D721Med (cell line): ENCODE results near the gene ALKBH1.
"Not testable (repeated sequence)": the region's sequence is repeated elsewhere in the genome, so short reads cannot be mapped to it uniquely, and the experiment has no call there.

Experiments
- DNase-seq: peaks from one replicate; pipeline ENCODE4 v3.0.0; 2011; ENCODE audit warnings: low spot score; ENCODE audit not compliant: insufficient read length
- FAIRE-seq: peaks from 2 replicates; lab custom pipeline; 2011; peaks lifted over from hg19 to GRCh38; lab: Jason Lieb, UNC
- TF ChIP-seq, protein P1 (sequence below): IDR thresholded peaks from 2 replicates; pipeline ENCODE4 v1.5.1; 2012; ENCODE audit warnings: mild to moderate bottlenecking, control low read depth; ENCODE audit not compliant: insufficient read depth; ENCODE audit errors: missing control alignments

ALKBH1 gene

DNA sequence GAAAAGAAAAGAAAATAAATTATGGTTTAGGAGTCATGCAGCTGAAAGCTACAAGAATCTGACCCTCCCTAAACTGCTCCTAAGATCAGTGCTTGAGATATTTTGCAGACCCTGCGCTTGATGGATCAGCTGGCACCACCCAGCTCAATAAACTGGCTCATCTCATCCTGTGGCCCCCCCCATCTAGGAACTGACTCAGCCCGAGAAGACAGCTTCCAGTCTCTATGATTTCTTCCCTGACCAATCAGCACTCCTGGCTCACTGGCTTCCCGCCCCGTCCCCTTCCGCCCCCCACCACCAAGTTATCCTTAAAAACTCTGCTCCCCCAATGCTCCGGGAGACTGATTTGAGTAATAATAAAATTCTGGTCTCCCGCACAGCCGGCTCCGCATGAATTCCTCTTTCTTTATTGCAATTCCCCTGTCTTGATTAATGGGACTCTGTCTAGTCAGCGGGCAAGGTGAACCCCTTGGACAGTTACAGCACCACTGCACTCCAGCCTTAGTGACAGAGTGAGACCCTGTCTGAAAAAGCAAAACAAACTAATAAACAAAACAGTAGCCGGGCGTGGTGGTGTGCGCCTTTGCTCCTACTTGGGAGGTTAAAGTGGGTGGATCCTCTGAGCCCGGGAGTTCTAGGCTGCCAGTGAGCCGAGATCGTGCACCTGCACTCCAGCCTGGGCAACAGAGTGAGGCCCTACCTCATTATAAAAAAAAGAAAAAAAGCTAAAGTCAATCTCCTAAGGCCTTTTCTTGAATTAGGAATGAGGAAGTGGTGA lies 66.9 kb downstream of the ALKBH1 start:
- FAIRE-seq (no peak), DNase-seq (no peak)
- TF ChIP-seq, protein P1, sequence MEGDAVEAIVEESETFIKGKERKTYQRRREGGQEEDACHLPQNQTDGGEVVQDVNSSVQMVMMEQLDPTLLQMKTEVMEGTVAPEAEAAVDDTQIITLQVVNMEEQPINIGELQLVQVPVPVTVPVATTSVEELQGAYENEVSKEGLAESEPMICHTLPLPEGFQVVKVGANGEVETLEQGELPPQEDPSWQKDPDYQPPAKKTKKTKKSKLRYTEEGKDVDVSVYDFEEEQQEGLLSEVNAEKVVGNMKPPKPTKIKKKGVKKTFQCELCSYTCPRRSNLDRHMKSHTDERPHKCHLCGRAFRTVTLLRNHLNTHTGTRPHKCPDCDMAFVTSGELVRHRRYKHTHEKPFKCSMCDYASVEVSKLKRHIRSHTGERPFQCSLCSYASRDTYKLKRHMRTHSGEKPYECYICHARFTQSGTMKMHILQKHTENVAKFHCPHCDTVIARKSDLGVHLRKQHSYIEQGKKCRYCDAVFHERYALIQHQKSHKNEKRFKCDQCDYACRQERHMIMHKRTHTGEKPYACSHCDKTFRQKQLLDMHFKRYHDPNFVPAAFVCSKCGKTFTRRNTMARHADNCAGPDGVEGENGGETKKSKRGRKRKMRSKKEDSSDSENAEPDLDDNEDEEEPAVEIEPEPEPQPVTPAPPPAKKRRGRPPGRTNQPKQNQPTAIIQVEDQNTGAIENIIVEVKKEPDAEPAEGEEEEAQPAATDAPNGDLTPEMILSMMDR, result no peak

DNA sequence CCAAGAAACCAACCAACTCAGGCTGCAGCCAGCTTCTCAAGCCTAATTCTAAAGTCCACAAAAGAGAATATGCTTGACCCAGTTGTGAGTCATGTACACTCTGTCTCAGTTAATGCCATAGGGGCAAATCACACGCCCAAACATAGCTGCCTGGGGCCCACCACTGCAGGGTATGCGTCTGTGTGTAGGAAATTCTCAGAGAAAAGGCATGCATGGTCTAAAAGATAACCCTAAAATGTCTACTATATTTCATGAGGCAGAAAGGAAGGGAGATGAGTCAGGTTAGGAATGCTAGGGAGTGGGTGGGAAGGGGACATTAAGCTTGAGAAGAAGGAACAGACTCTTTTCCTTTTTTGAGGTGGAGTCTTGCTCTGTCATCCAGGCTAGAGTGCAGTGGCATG lies 69.1 kb downstream of the ALKBH1 start:
- DNase-seq (no peak), FAIRE-seq (no peak)
- TF ChIP-seq, protein P1, result no peak

DNA sequence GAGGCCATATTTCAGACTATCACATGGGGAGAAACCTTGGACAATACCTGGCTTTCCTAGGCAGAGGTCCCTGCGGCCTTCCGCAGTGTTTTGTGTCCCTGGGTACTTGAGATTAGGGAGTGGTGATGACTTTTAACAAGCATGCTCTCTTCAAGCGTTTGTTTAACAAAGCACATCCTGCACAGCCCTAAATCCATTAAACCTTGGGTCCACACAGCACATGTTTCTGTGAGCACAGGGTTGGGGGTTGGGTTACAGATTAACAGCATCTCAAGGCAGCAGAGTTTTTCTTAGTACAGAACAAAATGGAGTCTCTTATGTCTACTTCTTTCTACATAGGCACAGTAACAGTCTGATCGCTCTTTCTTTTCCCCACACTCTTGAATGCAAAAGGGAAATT lies 72.0 kb downstream of the ALKBH1 start:
- not testable (repeated sequence) for FAIRE-seq, DNase-seq

DNA sequence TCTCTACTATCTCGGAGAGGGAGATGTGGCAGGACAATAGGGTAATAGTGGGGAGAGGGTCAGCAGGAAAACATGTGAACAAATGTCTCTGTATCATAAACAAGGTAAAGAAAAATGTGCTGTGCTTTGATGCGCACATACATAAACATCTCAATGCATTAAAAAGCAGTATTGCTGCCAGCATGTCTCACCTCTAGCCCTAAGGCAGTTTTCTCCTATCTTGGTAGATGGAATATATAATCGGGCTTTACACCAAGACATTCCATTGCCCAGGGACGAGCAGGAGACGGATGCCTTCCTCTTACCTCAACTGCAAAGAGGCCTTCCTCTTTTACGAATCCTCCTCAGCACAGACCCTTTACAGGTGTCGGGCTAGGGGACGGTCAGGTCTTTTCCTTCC lies 72.4 kb downstream of the ALKBH1 start:
- not testable (repeated sequence) for DNase-seq, FAIRE-seq

DNA sequence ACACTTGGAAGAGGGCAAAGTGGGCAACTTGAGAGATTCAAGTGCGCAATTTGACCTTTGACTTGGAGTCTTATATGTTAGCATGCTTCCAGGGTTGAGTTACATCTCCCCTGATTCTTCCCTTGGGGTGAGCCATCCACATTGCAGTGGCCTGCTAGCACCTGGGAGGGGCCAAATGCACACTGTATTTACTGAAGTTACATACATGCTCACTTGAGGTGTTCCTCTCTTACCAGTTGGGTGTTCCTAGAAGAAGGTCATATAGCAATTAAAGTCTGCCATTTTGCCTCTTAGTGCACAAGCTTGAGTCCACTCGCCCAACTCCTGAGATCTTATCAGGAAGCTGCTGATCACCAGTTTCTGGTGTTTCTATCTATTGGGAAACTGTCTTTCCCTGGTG lies 77.7 kb downstream of the ALKBH1 start:
- TF ChIP-seq, protein P1, result no peak
- no peak for DNase-seq
- FAIRE-seq, result no peak

DNA sequence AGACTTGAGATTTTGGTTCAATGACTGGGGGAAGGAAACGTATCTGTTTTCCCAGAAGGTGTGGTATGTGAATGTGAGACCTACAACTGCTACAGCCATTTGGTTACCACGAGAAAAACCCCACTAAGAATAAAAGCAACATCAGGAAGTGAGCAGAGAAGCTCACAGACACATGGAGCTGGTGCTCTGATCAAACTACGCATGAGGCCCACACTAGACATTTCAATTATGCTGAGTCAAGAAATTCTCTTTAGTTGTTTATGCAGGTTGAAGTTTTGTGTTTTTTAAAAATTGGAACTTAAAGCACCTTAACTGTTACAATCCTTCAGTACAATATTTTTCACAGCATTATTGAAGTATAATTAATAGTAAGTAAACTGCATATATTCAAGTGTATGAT lies 82.5 kb downstream of the ALKBH1 start:
- DNase-seq (no peak), FAIRE-seq (peak; percentile 38)
- TF ChIP-seq, protein P1, result no peak

DNA sequence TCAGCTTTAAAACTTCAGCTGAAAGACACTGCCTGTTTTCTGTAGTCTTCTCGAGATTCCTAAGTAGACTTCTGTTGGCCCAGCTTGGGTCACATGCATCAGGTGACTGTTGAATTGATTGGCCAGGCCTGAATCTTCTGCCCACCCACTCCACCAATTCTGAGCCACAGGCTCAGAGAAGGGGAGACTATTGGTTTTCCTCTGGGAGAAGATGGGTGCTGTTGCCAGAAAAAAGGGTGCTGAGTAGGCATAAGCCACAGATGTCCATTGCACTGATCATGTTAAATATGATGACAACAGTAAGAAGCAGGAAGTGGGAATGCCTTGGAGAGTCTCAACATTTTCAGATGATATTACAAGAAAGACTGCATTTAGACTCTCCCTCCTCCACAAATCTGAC lies 84.6 kb downstream of the ALKBH1 start:
- FAIRE-seq (no peak), DNase-seq (no peak)
- TF ChIP-seq, protein P1, result no peak
